ENCODE measurements around the gene HERC2.

DNA sequence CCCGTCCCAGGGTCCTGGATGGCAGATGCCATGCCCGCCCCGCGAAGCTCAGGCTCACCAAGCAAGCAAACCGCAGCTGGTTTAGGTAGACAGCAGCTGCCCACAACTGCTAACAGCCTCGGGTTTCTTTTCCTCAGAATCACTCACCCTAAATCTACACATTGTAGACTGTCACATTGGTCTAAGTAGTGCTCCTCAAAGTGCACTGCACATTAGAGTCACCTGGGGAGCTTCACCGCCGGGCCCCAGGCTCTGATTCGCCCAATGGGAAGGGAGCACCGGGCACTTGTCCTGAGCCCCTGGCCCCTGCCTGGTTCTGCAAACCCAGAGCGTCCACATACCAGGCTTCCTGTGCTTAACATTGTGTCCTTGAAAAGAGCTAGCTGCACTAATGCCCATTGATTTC is 223.6 kb downstream of the HERC2 start:
- no peak for TF ChIP-seq POLR2A (IDR thresholded peaks at IDR 0.05)
- TF ChIP-seq, protein P1, sequence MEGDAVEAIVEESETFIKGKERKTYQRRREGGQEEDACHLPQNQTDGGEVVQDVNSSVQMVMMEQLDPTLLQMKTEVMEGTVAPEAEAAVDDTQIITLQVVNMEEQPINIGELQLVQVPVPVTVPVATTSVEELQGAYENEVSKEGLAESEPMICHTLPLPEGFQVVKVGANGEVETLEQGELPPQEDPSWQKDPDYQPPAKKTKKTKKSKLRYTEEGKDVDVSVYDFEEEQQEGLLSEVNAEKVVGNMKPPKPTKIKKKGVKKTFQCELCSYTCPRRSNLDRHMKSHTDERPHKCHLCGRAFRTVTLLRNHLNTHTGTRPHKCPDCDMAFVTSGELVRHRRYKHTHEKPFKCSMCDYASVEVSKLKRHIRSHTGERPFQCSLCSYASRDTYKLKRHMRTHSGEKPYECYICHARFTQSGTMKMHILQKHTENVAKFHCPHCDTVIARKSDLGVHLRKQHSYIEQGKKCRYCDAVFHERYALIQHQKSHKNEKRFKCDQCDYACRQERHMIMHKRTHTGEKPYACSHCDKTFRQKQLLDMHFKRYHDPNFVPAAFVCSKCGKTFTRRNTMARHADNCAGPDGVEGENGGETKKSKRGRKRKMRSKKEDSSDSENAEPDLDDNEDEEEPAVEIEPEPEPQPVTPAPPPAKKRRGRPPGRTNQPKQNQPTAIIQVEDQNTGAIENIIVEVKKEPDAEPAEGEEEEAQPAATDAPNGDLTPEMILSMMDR (IDR thresholded peaks at IDR 0.05) = no peak
